Suprapubic skin (tissue), 4 donors: ENCODE measurements around the gene BASP1. TPM values are rescaled to one million over a fixed set of nuclear protein-coding genes. Genes with fewer than 3 reads are reported as not detected.

Experiments used
- DNase-seq, 2 donors: peaks; one replicate each; pipeline ENCODE4 v3.0.0-alpha.2; 2019; ENCODE audit warnings: low spot score in 2 of 2
- H3K27ac ChIP-seq: fragments of 200-600 bp; sonication (generic); one replicate; pipeline ENCODE4 v1.5.1; 2019
- H3K27me3 ChIP-seq: fragments of 200-600 bp; sonication (generic); one replicate; pipeline ENCODE4 v1.5.1; 2019
- H3K36me3 ChIP-seq: fragments of 200-600 bp; sonication (generic); one replicate; pipeline ENCODE4 v1.5.1; 2019
- H3K4me1 ChIP-seq: fragments of 200-600 bp; sonication (generic); one replicate; pipeline ENCODE4 v1.5.1; 2019
- H3K4me3 ChIP-seq: fragments of 200-600 bp; sonication (generic); one replicate; pipeline ENCODE4 v1.5.1; 2019; ENCODE audit warnings: mild to moderate bottlenecking
- H3K9me3 ChIP-seq: fragments of 200-600 bp; sonication (generic); one replicate; pipeline ENCODE4 v1.5.1; 2019
- EP300 ChIP-seq: sonication (generic); formaldehyde crosslinking; IDR thresholded peaks from one replicate; pipeline ENCODE4 v1.6.1; 2017; ENCODE audit warnings: antibody characterized with exemption
- POLR2A ChIP-seq, 2 donors: fragments of 450-650 bp; IDR thresholded peaks; one replicate each; pipeline ENCODE4 v1.6.1; 2017; ENCODE audit warnings: antibody characterized with exemption in 2 of 2, mild to moderate bottlenecking in 2 of 2, moderate library complexity in 2 of 2
- POLR2AphosphoS5 ChIP-seq, 3 donors: sonication (generic); formaldehyde crosslinking; IDR thresholded peaks; one replicate each; pipeline ENCODE4 v1.6.1; 2017; ENCODE audit warnings: antibody characterized with exemption in 3 of 3
- WGBS: methylation state at CpG from one replicate; pipeline ENCODE4 v1.1.5; 2018; 5-methylcytosine and 5-hydroxymethylcytosine counted together
- total RNA-seq, 4 donors: library from RNA; depleted of rRNA; stranded (reverse); fragments of >200 nt; gene quantifications; one replicate each; pipeline ENCODE4 v1.1.0, GENCODE V29; 2016
- TF ChIP-seq, protein P1 (sequence below), 2 donors: fragments of 200-600 bp in 1 of 2; fragments of 450-650 bp in 1 of 2; sonication (generic) in 1 of 2; IDR thresholded peaks; one replicate each; pipeline ENCODE4 v1.5.1; 2016 to 2019; ENCODE audit warnings: antibody characterized with exemption in 2 of 2, mild to moderate bottlenecking in 1 of 2, moderate library complexity in 1 of 2

BASP1 gene
- total RNA-seq, 4 donors from 2014 or later: 20.7 to 31.9 (median 26.2) TPM

GRCh38 chr5:17213938-17214337 lies 3.5 kb upstream of the BASP1 start:
- H3K4me1 ChIP-seq: peaks cover 29% of the 10 kb centered on the region
- DNase-seq: no peak
- H3K27ac ChIP-seq: no peak overlapping the region
- TF ChIP-seq POLR2AphosphoS5 (IDR thresholded peaks at IDR 0.05) (no peak), POLR2A (IDR thresholded peaks at IDR 0.05) (no peak)
- H3K9me3 ChIP-seq: no peaks in the 10 kb centered on the region
- H3K27me3 ChIP-seq: peaks cover 14% of the 10 kb centered on the region
- H3K36me3 ChIP-seq: no peaks in the 10 kb centered on the region
- WGBS: 87% methylated on average over 2 of the region's 2 CpGs
- H3K4me3 ChIP-seq: no peak overlapping the region

DNA sequence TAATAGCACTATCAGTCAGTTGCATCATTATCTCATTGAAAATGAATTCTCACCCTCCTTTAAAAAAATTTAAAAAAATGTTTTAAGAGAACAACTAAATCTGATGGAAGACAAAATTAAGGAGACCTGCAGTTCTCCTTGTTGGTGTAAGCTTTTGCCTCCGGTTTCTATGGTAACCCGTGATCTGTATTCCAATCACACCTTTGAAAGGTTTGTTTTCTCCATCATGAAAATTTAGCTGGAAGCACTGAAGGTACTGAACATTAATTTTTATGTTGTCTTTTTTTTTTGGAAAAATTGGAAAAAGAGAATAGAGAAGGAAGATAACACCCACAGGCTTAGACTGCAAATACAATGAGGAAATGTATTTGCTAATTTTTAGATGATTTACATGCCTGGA lies 2.5 kb upstream of the BASP1 start:
- Histone ChIP-seq H3K27ac (no peak overlapping the region), H3K4me1 (peaks cover 35% of the 10 kb centered on the region), H3K27me3 (peaks cover 19% of the 10 kb centered on the region), H3K4me3 (no peak overlapping the region), H3K9me3 (no peaks in the 10 kb centered on the region), H3K36me3 (no peaks in the 10 kb centered on the region)
- TF ChIP-seq EP300 (no peak), POLR2A (IDR thresholded peaks at IDR 0.05) (no peak), POLR2AphosphoS5 (IDR thresholded peaks at IDR 0.05) (no peak)
- TF ChIP-seq, protein P1, sequence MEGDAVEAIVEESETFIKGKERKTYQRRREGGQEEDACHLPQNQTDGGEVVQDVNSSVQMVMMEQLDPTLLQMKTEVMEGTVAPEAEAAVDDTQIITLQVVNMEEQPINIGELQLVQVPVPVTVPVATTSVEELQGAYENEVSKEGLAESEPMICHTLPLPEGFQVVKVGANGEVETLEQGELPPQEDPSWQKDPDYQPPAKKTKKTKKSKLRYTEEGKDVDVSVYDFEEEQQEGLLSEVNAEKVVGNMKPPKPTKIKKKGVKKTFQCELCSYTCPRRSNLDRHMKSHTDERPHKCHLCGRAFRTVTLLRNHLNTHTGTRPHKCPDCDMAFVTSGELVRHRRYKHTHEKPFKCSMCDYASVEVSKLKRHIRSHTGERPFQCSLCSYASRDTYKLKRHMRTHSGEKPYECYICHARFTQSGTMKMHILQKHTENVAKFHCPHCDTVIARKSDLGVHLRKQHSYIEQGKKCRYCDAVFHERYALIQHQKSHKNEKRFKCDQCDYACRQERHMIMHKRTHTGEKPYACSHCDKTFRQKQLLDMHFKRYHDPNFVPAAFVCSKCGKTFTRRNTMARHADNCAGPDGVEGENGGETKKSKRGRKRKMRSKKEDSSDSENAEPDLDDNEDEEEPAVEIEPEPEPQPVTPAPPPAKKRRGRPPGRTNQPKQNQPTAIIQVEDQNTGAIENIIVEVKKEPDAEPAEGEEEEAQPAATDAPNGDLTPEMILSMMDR (IDR thresholded peaks at IDR 0.05): no peak
- WGBS: 94% methylated on average over 2 of the region's 2 CpGs
- no peak for DNase-seq

- peaks cover 19% of the 10 kb centered on the region for H3K27me3 ChIP-seq
- no peak overlapping the region for H3K4me3 ChIP-seq
- H3K4me1 ChIP-seq: peaks cover 35% of the 10 kb centered on the region
- no peak for DNase-seq
- WGBS: 75% methylated on average over 2 of the region's 2 CpGs
- H3K27ac ChIP-seq: no peak overlapping the region
- no peaks in the 10 kb centered on the region for H3K9me3 ChIP-seq
- TF ChIP-seq EP300: no peak
- TF ChIP-seq, protein P1 (IDR thresholded peaks at IDR 0.05): no peak
- no peak for TF ChIP-seq POLR2A (IDR thresholded peaks at IDR 0.05)
- no peak for TF ChIP-seq POLR2AphosphoS5 (IDR thresholded peaks at IDR 0.05)
- H3K36me3 ChIP-seq: no peaks in the 10 kb centered on the region
Measured at GRCh38 chr5:17215361-17215760, 2.1 kb upstream of the BASP1 start.

DNA sequence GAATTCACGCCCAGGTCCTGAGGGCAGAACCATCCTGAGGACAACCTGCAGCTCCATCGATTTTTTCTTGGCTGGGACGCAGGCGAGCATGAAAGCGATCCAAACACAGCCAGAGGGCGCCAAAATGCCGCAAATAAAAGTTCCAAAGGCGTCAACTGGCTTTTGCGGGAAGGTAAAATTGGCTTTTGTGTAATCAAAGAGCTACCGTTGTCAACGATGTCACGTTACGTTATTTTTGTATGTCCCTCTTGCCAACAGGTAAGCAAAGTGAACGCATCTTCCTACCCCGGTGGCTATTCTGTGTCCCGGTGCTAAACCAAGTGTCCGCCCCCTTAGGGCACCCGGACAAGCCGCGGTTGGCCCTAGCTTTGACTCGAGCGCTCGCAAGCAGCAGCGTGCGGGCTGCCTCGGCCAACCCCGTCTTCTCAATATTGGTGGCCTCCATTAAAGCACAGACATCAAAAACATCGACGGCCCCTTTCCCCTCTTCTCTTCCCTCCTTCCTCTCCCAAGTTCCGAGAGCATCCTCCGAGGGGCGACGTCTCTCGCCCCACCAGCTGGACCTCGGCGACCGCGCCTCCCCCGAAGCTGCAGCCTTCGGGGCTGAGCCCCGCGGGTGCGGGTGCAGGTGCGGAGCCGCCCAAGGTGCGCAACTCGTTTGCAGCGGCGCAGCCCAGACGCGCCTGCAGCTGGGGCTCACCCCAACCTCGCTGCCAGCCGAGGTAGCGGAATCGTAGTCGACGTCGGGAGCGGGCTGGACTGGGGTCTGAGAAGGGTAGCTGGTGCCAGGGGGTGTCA lies 1.1 kb upstream of the BASP1 start:
- no peak overlapping the region for H3K27ac ChIP-seq
- peak overlapping the region; percentile 59 for H3K4me3 ChIP-seq
- DNase-seq: peak; percentile 80 to 85
- no peaks in the 10 kb centered on the region for H3K9me3 ChIP-seq
- TF ChIP-seq, protein P1 (IDR thresholded peaks at IDR 0.05): peak; percentile 66
- TF ChIP-seq POLR2A (IDR thresholded peaks at IDR 0.05): no peak
- H3K27me3 ChIP-seq: peaks cover 19% of the 10 kb centered on the region
- H3K36me3 ChIP-seq: no peaks in the 10 kb centered on the region
- WGBS: under 1% methylated on average over 56 of the region's 59 CpGs
- peaks cover 35% of the 10 kb centered on the region for H3K4me1 ChIP-seq

GRCh38 chr5:17216974-17217492 lies 398 bp upstream of the BASP1 start:
- peak overlapping the region; percentile 59 for H3K4me3 ChIP-seq
- TF ChIP-seq, protein P1 (IDR thresholded peaks at IDR 0.05): no peak
- TF ChIP-seq EP300 (no peak), POLR2A (IDR thresholded peaks at IDR 0.05) (no peak), POLR2AphosphoS5 (IDR thresholded peaks at IDR 0.05) (no peak)
- peak in 1 of 2 donors; percentile 78 for DNase-seq
- no peak overlapping the region for H3K27ac ChIP-seq
- H3K27me3 ChIP-seq: peaks cover 19% of the 10 kb centered on the region
- no peaks in the 10 kb centered on the region for H3K36me3 ChIP-seq
- WGBS: 4% methylated on average over 14 of the region's 22 CpGs
- H3K9me3 ChIP-seq: no peaks in the 10 kb centered on the region
- peaks cover 37% of the 10 kb centered on the region for H3K4me1 ChIP-seq
